Thyroid gland (tissue), 4 donors: Measurements from ENCODE around the gene FAM161B. TPM values are rescaled to one million over a fixed set of nuclear protein-coding genes. Genes with fewer than 3 reads are reported as not detected.
"Not testable (repeated sequence)": the region's sequence is repeated elsewhere in the genome, so short reads cannot be mapped to it uniquely, and the experiment has no call there.

Experiments used
- DNase-seq, 2 donors: peaks; one replicate each; pipeline ENCODE4 v3.0.0-alpha.2; 2019
- H3K27ac ChIP-seq, 3 donors: fragments of 200-600 bp; sonication (generic); 1 replicate in 2 of 3; 2 replicates in 1 of 3; pipeline ENCODE4 v1.5.1; 2016 to 2019; ENCODE audit warnings: mild to moderate bottlenecking in 1 of 3, moderate library complexity in 1 of 3
- H3K27me3 ChIP-seq: fragments of 200-600 bp; sonication (generic); one replicate; pipeline ENCODE4 v1.5.1; 2019
- H3K36me3 ChIP-seq, 2 donors: fragments of 200-600 bp; sonication (generic); one replicate each; pipeline ENCODE4 v1.5.1; 2016 to 2019
- H3K4me1 ChIP-seq, 2 donors: fragments of 200-600 bp; sonication (generic); one replicate each; pipeline ENCODE4 v1.5.1; 2017 to 2019
- H3K4me3 ChIP-seq, 3 donors: fragments of 200-600 bp; sonication (generic); replicated peaks in 1 of 3; 1 replicate in 2 of 3; 2 replicates in 1 of 3; pipeline ENCODE4 v1.5.1; 2016; ENCODE audit warnings: mild to moderate bottlenecking in 1 of 3
- H3K9me3 ChIP-seq: fragments of 200-600 bp; sonication (generic); one replicate; pipeline ENCODE4 v1.5.1; 2017
- POLR2A ChIP-seq, 2 donors: fragments of 450-650 bp; IDR thresholded peaks; one replicate each; pipeline ENCODE4 v1.6.1; 2017; ENCODE audit warnings: antibody characterized with exemption in 2 of 2, mild to moderate bottlenecking in 2 of 2, moderate library complexity in 1 of 2
- WGBS, 2 donors: methylation state at CpG; one replicate each; pipeline ENCODE4 v1.1.5; 2017; 5-methylcytosine and 5-hydroxymethylcytosine counted together
- intact Hi-C: fragments of 100-400 bp; cut with DNase I; formaldehyde crosslinking; loops from one replicate; pipeline ENCODE4 v1.15.1; 2023
- total RNA-seq, 4 donors: library from RNA; depleted of rRNA; stranded (reverse); fragments of >200 nt; gene quantifications; one replicate each; pipeline ENCODE4 v1.2.3, GENCODE V29; 2016
- TF ChIP-seq, protein P1 (sequence below), 6 experiments: fragments of 200-600 bp in 3 of 6; fragments of 450-650 bp in 3 of 6; sonication (generic) in 3 of 6; IDR thresholded peaks; one replicate each; pipeline ENCODE4 v1.5.1; 2016 to 2019; ENCODE audit warnings: antibody characterized with exemption in 6 of 6, mild to moderate bottlenecking in 2 of 6, inconsistent platforms in 1 of 6, moderate library complexity in 1 of 6

The FAM161B gene
- total RNA-seq, 4 donors from 2014 or later, result 4.3 to 9.7 (median 6.0) TPM

GRCh38 chr14:73935666-73936065 is 14.2 kb downstream of the FAM161B start:
- WGBS, 2 donors, result 89 to 92% methylated on average over 2 of the region's 2 CpGs
- intact Hi-C loops, result no loop called here
- Histone ChIP-seq H3K4me1 (no peaks in the 10 kb centered on the region), H3K36me3 (peaks cover 30 to 34% of the 10 kb centered on the region in 2 donors), H3K4me3 (no peak overlapping the region), H3K27ac (no peak overlapping the region), H3K27me3 (no peaks in the 10 kb centered on the region), H3K9me3 (no peaks in the 10 kb centered on the region)
- no peak for DNase-seq
- TF ChIP-seq, protein P1, sequence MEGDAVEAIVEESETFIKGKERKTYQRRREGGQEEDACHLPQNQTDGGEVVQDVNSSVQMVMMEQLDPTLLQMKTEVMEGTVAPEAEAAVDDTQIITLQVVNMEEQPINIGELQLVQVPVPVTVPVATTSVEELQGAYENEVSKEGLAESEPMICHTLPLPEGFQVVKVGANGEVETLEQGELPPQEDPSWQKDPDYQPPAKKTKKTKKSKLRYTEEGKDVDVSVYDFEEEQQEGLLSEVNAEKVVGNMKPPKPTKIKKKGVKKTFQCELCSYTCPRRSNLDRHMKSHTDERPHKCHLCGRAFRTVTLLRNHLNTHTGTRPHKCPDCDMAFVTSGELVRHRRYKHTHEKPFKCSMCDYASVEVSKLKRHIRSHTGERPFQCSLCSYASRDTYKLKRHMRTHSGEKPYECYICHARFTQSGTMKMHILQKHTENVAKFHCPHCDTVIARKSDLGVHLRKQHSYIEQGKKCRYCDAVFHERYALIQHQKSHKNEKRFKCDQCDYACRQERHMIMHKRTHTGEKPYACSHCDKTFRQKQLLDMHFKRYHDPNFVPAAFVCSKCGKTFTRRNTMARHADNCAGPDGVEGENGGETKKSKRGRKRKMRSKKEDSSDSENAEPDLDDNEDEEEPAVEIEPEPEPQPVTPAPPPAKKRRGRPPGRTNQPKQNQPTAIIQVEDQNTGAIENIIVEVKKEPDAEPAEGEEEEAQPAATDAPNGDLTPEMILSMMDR (IDR thresholded peaks at IDR 0.05), result peak in 1 of 6 experiments; percentile 28
- TF ChIP-seq POLR2A (IDR thresholded peaks at IDR 0.05), result no peak

DNA sequence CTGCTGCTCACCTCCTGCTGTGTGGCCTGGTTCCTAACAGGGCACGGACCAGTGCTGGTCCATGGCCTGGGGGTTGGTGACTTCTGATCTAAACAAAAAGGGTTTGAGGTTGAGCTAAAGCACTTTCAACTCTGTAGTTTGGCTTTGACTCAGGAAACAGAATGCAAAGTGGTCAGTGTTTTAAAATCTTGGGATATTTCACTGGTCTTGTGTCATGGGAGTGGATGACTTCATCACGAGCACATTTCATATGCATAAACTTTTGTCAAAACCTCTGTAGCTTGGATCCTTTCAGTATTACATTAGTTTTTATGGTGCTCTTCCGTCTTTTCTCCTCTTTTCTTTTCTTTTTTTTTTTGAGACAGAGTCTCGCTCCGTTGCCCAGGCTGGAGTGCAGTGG is 25.6 kb downstream of the FAM161B start:
- TF ChIP-seq, protein P1 (IDR thresholded peaks at IDR 0.05), result no peak
- no peak for TF ChIP-seq POLR2A (IDR thresholded peaks at IDR 0.05)
- 78 to 93% methylated on average over 5 of the region's 5 CpGs for WGBS, 2 donors
- H3K4me1 ChIP-seq, result no peaks in the 10 kb centered on the region
- no peak for DNase-seq
- no peaks in the 10 kb centered on the region for H3K9me3 ChIP-seq
- H3K4me3 ChIP-seq, result no peak overlapping the region
- H3K27ac ChIP-seq, result no peak overlapping the region
- H3K36me3 ChIP-seq, result peaks cover 56 to 69% of the 10 kb centered on the region in 2 donors
- H3K27me3 ChIP-seq, result no peaks in the 10 kb centered on the region
- intact Hi-C loops, result no loop called here

DNA sequence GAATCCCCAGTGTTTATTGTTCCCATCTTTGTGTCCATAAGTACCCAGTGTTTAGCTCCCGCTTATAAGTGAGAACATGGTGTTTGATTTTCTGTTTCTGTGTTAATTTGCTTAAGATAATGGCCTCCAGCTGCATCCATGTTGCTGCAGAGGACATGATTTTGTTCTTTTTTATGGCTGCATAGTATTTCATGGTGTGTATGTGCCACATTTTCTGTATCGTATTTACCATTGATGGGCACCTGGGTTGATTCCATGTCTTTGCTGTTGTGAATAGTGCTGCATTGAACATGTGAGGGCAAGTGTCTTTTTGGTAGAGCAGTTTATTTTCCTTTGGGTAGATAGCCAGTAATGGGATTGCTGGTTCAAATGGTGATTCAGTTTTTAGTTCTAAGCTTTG is 30.4 kb downstream of the FAM161B start:
- H3K4me3 ChIP-seq, H3K4me1 ChIP-seq, DNase-seq, intact Hi-C loops, H3K9me3 ChIP-seq, H3K27me3 ChIP-seq, H3K27ac ChIP-seq: not testable (repeated sequence)
- 95% methylated on average over 2 of the region's 2 CpGs for WGBS, 2 donors
- H3K36me3 ChIP-seq, result peaks cover 34 to 43% of the 10 kb centered on the region in 2 donors

- TF ChIP-seq, protein P1 (IDR thresholded peaks at IDR 0.05), result no peak
- TF ChIP-seq POLR2A (IDR thresholded peaks at IDR 0.05), result no peak
- H3K36me3 ChIP-seq, result peaks cover 21% of the 10 kb centered on the region in 2 donors
- no peaks in the 10 kb centered on the region for H3K27me3 ChIP-seq
- H3K9me3 ChIP-seq, result no peaks in the 10 kb centered on the region
- H3K27ac ChIP-seq, result no peak overlapping the region
- no peak overlapping the region for H3K4me3 ChIP-seq
- no peak for DNase-seq
- WGBS, 2 donors, result 92 to 94% methylated on average over 6 of the region's 6 CpGs
- H3K4me1 ChIP-seq, result no peaks in the 10 kb centered on the region
- intact Hi-C loops, result no loop called here
These were observed 33.6 kb downstream of the FAM161B start for GRCh38 chr14:73916324-73916723.

GRCh38 chr14:73913256-73913655 is 36.6 kb downstream of the FAM161B start:
- TF ChIP-seq, protein P1 (IDR thresholded peaks at IDR 0.05), result no peak
- no peak for TF ChIP-seq POLR2A (IDR thresholded peaks at IDR 0.05)
- Histone ChIP-seq H3K9me3 (no peaks in the 10 kb centered on the region), H3K27ac (no peak overlapping the region), H3K27me3 (no peaks in the 10 kb centered on the region), H3K4me1 (no peaks in the 10 kb centered on the region), H3K36me3 (peaks cover 17 to 20% of the 10 kb centered on the region in 2 donors), H3K4me3 (no peak overlapping the region)
- intact Hi-C loops, result no loop called here
- no peak for DNase-seq
- 87 to 88% methylated on average over 3 of the region's 3 CpGs for WGBS, 2 donors

DNA sequence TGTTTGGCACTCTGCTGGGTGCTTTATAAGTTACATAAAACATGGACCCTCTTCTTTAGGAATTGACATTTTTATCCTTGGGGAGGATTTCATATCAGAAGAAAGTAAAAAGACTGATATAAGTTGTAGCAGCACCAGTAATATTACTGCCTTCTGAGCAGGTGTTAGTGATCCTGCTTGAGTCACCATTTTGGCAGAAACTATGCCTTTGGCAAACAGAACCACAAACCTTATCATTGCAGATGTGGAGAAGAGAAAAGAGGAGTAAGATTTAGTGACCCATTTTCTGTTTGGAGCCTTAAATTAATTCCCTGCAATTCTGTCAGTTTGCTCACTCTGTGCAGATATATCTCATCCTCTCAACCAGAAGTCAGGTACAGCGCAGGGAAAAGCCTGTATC is 40.2 kb downstream of the FAM161B start:
- Histone ChIP-seq H3K36me3 (peaks cover 39 to 42% of the 10 kb centered on the region in 2 donors), H3K4me3 (no peak overlapping the region), H3K27me3 (no peaks in the 10 kb centered on the region), H3K9me3 (no peaks in the 10 kb centered on the region), H3K4me1 (no peaks in the 10 kb centered on the region), H3K27ac (no peak overlapping the region)
- intact Hi-C loops, result no loop called here
- WGBS, 2 donors, result 100% methylated on average over 1 of the region's 1 CpG
- no peak for DNase-seq
- TF ChIP-seq POLR2A (IDR thresholded peaks at IDR 0.05), result no peak
- TF ChIP-seq, protein P1 (IDR thresholded peaks at IDR 0.05), result no peak
